Chondrocyte (in vitro differentiated cells): ENCODE measurements around the gene PKD1L1. TPM values are rescaled to one million over a fixed set of nuclear protein-coding genes. Genes with fewer than 3 reads are reported as not detected.

Experiments used
- DNase-seq: peaks from one replicate; pipeline ENCODE4 v3.0.0; 2021; ENCODE audit warnings: mixed read lengths, low spot score
- H3K27ac Mint-ChIP-seq: one replicate; pipeline ENCODE4 v1.8.0; 2021; ENCODE audit warnings: mild to moderate bottlenecking, moderate library complexity, mixed read lengths; ENCODE audit not compliant: unreplicated experiment
- H3K27me3 Mint-ChIP-seq: 2 replicates; pipeline ENCODE4 v1.8.0; 2021; ENCODE audit warnings: low read depth, mixed read lengths
- H3K36me3 Mint-ChIP-seq: 2 replicates; pipeline ENCODE4 v1.8.0; 2021; ENCODE audit warnings: low read depth, mixed read lengths
- H3K4me1 Mint-ChIP-seq: 2 replicates; pipeline ENCODE4 v1.8.0; 2021; ENCODE audit warnings: low read depth, mild to moderate bottlenecking, mixed read lengths
- H3K4me3 Mint-ChIP-seq: one replicate; pipeline ENCODE4 v1.8.0; 2021; ENCODE audit warnings: mild to moderate bottlenecking, moderate library complexity, mixed read lengths; ENCODE audit not compliant: unreplicated experiment
- H3K9me3 Mint-ChIP-seq: 2 replicates; pipeline ENCODE4 v1.8.0; 2021; ENCODE audit warnings: low read depth, mixed read lengths
- total RNA-seq: library from RNA; stranded (reverse); gene quantifications from 3 replicates; pipeline ENCODE4 v1.2.1, GENCODE V29; 2021
- TF ChIP-seq, protein P1 (sequence below): fragments of 200-600 bp; sonication (generic); IDR thresholded peaks from 2 replicates; pipeline ENCODE4 v1.5.0; 2021; ENCODE audit warnings: antibody characterized with exemption, mild to moderate bottlenecking, moderate library complexity

The PKD1L1 gene
- total RNA-seq, 1 donor from 2014 or later = 0.25 TPM

DNA sequence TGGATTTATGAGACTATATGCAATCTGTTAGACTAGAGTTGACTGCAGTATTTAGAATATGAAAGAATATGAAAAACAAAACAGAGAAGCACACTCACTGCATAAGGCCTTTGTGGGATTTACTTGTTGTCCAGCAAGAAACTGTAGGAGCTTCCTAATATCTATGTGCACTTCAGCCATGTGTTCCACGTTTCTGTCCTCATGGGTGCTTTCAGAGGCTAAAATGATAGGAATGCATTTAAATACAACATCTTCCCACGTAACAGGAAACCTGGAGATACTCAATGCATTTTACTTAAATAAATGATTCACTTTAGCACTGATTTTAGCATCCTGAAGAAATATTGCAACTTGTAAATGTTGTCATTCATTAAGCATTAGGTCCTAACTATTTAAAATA lies 19.4 kb upstream of the PKD1L1 start:
- peaks cover 33% of the 10 kb centered on the region for H3K4me1 Mint-ChIP-seq
- peaks cover 42% of the 10 kb centered on the region for H3K36me3 Mint-ChIP-seq
- DNase-seq = no peak
- H3K27me3 Mint-ChIP-seq = no peaks in the 10 kb centered on the region
- H3K9me3 Mint-ChIP-seq = no peaks in the 10 kb centered on the region
- H3K4me3 Mint-ChIP-seq = no peak overlapping the region
- TF ChIP-seq, protein P1, sequence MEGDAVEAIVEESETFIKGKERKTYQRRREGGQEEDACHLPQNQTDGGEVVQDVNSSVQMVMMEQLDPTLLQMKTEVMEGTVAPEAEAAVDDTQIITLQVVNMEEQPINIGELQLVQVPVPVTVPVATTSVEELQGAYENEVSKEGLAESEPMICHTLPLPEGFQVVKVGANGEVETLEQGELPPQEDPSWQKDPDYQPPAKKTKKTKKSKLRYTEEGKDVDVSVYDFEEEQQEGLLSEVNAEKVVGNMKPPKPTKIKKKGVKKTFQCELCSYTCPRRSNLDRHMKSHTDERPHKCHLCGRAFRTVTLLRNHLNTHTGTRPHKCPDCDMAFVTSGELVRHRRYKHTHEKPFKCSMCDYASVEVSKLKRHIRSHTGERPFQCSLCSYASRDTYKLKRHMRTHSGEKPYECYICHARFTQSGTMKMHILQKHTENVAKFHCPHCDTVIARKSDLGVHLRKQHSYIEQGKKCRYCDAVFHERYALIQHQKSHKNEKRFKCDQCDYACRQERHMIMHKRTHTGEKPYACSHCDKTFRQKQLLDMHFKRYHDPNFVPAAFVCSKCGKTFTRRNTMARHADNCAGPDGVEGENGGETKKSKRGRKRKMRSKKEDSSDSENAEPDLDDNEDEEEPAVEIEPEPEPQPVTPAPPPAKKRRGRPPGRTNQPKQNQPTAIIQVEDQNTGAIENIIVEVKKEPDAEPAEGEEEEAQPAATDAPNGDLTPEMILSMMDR = no peak
- H3K27ac Mint-ChIP-seq = no peak overlapping the region

DNA sequence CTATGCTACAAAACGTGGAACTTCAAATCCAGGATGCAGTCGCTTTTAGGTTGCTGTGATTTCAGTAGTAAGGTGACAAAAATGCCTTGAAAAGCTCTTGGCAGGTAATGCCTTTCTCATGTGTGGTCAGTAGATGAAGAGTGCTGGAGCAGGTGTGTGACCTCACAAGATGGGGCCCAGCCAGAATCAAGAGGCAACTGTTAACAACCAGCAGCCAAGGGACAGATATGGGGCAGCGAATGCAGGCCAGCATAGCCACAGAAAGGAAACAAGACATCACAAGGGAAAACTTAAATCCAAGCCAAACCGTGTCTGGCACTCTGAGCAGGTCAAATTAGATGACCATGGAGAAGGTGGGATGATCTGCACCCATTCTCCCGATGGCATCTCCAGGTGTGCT lies 18.9 kb upstream of the PKD1L1 start:
- TF ChIP-seq, protein P1 = no peak
- peaks cover 44% of the 10 kb centered on the region for H3K36me3 Mint-ChIP-seq
- no peak overlapping the region for H3K27ac Mint-ChIP-seq
- H3K4me3 Mint-ChIP-seq = no peak overlapping the region
- no peak for DNase-seq
- H3K4me1 Mint-ChIP-seq = peaks cover 33% of the 10 kb centered on the region
- no peaks in the 10 kb centered on the region for H3K9me3 Mint-ChIP-seq
- H3K27me3 Mint-ChIP-seq = no peaks in the 10 kb centered on the region

DNA sequence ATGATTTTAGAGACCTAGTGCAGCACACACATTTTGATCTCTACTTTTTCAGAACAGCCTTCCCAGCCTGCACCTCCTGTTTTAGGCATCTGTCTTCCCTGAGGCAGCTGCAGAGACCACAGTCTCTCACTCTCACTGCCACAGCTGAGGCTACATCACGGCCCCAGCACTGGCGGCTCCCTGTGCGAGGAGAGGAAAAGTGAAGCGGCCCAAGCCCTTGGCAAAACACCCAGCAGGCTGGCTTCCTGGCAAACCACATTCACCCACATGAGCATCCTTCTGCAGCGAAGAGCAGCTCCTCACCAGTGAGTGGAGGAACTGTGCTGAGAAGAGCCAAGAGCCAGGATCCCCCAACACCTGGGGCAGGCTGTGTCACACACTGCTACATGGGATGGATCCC lies 17.2 kb upstream of the PKD1L1 start:
- TF ChIP-seq, protein P1 = no peak

DNA sequence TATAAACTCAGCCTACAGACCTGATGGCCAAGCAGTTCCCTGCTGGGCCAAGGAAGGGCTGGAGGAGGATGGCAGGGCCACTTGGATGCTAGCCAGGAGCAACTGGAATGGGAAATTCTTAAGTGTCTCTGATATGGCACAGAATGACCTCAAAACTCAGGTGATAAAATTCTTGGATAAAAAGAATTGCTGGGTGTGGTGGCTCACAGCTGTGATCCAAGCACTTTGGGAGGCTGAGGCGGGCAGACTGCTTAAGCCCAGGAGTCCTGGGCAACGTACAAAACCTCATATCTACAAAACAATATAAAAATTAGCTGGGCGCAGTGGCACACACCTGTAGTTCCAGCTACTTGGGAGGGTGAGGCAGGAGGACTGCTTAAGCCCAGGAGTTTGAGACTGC lies 14.0 kb upstream of the PKD1L1 start:
- peaks cover 49% of the 10 kb centered on the region for H3K36me3 Mint-ChIP-seq

More for the DNA sequence above, 17.2 kb upstream of the PKD1L1 start:
- Mint-ChIP-seq H3K9me3 (no peaks in the 10 kb centered on the region), H3K27me3 (no peaks in the 10 kb centered on the region), H3K27ac (no peak overlapping the region), H3K4me3 (no peak overlapping the region), H3K36me3 (peaks cover 52% of the 10 kb centered on the region), H3K4me1 (peaks cover 21% of the 10 kb centered on the region)
- no peak for DNase-seq

DNA sequence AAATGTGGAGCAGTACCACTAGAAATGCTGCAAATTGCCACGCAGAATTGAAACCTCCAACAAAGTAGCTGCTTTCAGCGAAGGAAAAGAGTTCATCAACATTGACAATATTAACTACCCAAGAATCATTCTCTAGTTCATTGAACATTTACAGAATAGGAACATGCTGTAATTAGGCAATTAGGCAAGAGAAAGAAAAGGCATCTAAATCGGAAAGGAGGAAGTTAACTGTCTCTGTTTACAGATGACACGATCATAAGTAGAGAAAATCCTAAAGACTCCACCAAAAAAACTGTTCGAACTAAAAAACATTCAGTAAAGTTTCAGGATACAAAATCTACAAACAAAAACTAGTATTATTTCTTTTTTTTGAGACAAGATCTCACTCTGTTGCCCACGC lies 8.9 kb upstream of the PKD1L1 start:
- Mint-ChIP-seq H3K36me3 (peaks cover 16% of the 10 kb centered on the region), H3K9me3 (no peaks in the 10 kb centered on the region), H3K27me3 (no peaks in the 10 kb centered on the region), H3K4me3 (no peak overlapping the region), H3K27ac (no peak overlapping the region), H3K4me1 (peaks cover 19% of the 10 kb centered on the region)
- DNase-seq = no peak
- TF ChIP-seq, protein P1 = no peak

More for the DNA sequence above, 14.0 kb upstream of the PKD1L1 start:
- Mint-ChIP-seq H3K27ac (no peak overlapping the region), H3K4me3 (no peak overlapping the region), H3K27me3 (no peaks in the 10 kb centered on the region), H3K9me3 (no peaks in the 10 kb centered on the region), H3K4me1 (no peaks in the 10 kb centered on the region)
- no peak for DNase-seq
- TF ChIP-seq, protein P1 = no peak
